ENCODE results near the gene CAMSAP3.

DNA sequence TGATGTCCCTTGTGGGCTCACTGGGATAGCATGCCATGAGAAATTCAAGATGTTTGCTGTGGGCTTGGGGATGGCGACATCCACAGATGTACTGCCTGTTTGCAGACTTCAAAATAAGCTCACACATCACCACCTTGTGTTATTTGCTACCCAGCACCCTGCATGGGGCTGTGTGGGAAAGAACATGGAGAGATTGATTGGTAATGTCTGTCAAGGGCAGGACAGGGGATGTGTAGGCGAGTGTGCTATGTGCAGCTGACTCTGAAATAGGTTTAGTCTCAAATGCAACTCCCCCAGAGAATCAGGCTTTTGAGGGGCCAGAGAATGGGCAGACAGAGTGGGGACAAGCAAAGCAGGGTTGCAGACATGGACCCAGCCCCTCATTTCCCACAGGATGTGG lies 35.4 kb upstream of the CAMSAP3 start:
- TF ChIP-seq, protein P1, sequence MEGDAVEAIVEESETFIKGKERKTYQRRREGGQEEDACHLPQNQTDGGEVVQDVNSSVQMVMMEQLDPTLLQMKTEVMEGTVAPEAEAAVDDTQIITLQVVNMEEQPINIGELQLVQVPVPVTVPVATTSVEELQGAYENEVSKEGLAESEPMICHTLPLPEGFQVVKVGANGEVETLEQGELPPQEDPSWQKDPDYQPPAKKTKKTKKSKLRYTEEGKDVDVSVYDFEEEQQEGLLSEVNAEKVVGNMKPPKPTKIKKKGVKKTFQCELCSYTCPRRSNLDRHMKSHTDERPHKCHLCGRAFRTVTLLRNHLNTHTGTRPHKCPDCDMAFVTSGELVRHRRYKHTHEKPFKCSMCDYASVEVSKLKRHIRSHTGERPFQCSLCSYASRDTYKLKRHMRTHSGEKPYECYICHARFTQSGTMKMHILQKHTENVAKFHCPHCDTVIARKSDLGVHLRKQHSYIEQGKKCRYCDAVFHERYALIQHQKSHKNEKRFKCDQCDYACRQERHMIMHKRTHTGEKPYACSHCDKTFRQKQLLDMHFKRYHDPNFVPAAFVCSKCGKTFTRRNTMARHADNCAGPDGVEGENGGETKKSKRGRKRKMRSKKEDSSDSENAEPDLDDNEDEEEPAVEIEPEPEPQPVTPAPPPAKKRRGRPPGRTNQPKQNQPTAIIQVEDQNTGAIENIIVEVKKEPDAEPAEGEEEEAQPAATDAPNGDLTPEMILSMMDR (IDR thresholded peaks at IDR 0.05), result no peak
- no peak for TF ChIP-seq POLR2A (IDR thresholded peaks at IDR 0.05)

Data from heart left ventricle (tissue), 13 donors.